Omental fat pad (tissue), 4 donors: ENCODE measurements around the gene FAM240A. TPM values are rescaled to one million over a fixed set of nuclear protein-coding genes. Genes with fewer than 3 reads are reported as not detected.
"Not testable (repeated sequence)": the region's sequence is repeated elsewhere in the genome, so short reads cannot be mapped to it uniquely, and the experiment has no call there.

Experiments used
- ATAC-seq: fragments of 150-250 bp; one replicate; pipeline ENCODE4 v1.9.1; 2016; ENCODE audit warnings: mild to moderate bottlenecking, moderate library complexity; ENCODE audit not compliant: low FRiP score
- DNase-seq: peaks from one replicate; pipeline ENCODE4 v3.0.0-alpha.2; 2019; ENCODE audit warnings: low spot score
- CTCF ChIP-seq, 3 donors: fragments of 450-650 bp; IDR thresholded peaks; one replicate each; pipeline ENCODE4 v1.5.1; 2016 to 2017; ENCODE audit warnings: antibody characterized with exemption in 3 of 3, mild to moderate bottlenecking in 3 of 3, moderate library complexity in 2 of 3
- total RNA-seq, 4 donors: library from RNA; depleted of rRNA; stranded (reverse); fragments of >200 nt; gene quantifications; one replicate each; pipeline ENCODE4 v1.1.0, GENCODE V29; 2016

FAM240A gene
- total RNA-seq, 4 donors from 2014 or later = not detected

DNA sequence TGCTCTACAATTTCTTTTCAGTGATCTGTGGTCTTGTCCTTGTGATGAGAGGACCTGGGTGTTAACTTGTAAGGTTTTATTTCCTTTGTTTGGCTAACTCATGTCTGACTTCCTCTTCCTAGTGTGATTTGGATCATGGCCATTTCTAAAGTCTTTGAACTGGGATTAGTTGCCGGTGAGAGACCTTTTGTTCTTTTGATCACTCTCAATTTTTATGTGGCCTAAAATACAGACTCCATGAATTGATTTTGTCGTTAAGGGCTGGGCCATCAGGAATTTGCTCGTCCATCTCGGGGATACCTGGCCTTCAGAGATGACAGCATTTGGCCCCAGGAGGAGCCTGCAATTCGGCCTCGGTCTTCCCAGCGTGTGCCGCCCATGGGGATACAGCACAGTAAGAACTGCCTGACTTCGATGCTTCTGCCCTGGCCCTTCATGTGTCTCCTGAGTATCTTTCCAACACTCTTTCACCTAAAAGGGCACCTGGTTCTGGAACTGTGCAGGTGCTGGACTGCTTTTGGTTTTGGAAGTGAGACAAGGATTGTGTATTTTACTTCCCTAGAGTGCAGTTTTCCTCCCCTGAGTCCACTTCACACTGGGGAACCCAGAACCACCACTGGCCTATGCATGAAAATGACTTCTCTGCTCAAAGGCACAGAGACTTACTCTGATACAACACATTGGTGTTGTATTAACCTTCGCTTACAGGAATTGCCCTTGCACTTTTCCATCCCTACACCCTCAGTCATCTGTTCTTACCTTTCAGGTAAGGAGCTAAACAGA, 33.2 kb upstream of the FAM240A start:
- DNase-seq (no peak), ATAC-seq (no peak)
- TF ChIP-seq CTCF (IDR thresholded peaks at IDR 0.05) = no peak

DNA sequence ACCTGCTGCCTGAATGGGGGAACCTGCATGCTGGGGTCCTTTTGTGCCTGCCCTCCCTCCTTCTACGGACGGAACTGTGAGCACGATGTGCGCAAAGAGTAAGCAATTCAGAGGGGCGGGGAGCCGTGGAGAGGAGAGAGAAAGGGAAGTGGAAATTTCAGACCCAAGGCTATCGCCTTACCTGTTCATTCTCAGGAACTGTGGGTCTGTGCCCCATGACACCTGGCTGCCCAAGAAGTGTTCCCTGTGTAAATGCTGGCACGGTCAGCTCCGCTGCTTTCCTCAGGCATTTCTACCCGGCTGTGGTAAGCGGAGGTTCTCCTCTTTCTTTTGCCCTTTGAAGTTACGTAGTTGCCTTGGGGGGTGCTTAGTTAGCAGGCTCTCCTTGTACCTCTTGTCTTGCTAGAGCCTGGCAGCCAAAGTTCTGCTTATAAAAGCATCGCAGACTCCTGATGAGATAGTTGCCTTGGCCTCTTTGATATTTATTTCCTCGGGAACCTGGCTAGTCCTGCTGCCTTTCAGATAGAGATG, 32.5 kb upstream of the FAM240A start:
- DNase-seq = no peak
- ATAC-seq = no peak
- TF ChIP-seq CTCF (IDR thresholded peaks at IDR 0.05) = no peak

GRCh38 chr3:46580675-46581074, 31.6 kb upstream of the FAM240A start:
- DNase-seq (no peak), ATAC-seq (no peak)
- no peak for TF ChIP-seq CTCF (IDR thresholded peaks at IDR 0.05)

DNA sequence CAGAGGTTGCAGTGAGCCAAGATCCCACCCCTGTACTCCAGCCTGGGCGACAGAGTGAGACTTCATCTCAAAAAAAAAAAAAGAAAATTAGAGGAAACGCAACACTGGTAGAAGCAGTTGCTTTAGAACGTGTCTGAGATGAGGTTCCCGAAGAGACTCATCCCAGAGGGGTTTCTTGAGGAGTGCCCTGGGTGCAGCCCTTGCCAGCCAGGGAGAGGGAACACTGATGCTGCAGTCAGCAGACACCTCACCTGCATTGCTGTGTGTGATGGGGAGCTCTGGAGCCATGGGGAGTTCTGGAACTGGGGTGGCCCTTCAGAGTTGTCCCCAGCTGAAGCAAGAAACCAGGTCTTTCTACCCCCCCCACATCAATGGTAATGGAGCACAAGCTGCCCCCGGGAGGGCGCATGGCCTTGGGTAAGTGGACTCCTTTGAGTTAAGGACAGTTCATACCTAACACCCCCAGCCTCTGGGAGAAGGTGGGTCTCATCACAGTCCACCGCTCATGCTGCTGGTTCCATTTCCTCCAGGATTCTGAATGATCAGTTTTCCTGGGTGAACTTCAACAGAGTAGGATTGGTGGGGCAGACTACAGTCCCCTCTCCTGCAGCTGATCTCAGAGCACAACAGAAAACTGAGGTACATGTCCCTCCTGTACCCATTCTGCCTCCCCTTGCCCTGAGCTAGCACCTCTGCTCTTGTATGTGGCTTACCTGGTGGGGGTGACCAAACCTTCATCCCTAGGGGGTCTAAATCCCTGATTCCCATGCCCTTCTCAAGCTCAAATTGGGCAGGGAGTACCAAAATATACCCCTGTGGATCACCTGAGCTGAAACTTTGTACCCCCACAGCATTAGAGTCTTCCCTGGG, 27.5 kb upstream of the FAM240A start:
- no peak for TF ChIP-seq CTCF (IDR thresholded peaks at IDR 0.05)
- no peak for DNase-seq
- no peak for ATAC-seq

DNA sequence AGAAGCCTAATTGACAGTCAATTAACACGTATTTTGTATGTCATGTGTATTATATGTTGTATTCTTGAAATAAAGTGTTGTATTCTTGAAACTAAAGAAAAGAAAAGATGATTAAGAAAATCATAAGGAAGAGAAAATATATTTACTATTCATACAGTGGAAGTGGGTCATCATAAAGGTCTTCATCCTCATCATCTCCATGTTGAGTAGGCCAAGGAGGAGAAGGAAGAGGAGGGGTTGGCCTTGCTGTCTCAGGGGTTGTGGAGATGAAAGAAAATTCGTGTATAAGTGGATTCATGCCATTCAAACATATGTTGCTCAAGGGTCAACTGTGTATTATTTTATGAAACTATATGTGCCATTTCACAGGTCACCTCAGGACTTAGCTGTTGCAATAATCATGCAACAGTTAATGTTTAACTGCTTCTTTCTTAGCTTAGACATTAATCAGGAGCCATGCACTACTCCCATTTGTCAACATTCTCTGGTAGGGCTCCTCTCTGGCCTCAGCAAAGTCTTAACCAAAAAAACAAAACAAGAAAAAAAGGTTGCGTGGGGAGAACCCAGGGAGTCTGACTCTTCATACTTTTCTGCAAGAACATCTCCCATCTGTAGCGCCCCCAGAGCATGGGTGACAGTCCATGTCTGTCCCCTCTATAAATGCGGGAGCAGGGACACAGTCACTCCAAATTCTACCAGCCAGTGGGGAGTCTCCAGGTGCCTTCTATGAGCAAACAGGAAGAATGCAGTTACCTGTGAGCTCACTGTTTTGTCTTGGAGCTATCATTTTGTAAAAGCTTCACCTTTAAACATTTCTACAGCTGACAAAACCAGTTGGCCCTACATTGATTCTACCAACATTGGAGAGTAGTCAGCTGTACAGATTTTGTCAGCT, 26.3 kb upstream of the FAM240A start:
- no peak for TF ChIP-seq CTCF (IDR thresholded peaks at IDR 0.05)
- DNase-seq (no peak), ATAC-seq (no peak)

GRCh38 chr3:46586738-46587246, 25.5 kb upstream of the FAM240A start:
- ATAC-seq (no peak), DNase-seq (no peak)
- TF ChIP-seq CTCF (IDR thresholded peaks at IDR 0.05) = no peak

DNA sequence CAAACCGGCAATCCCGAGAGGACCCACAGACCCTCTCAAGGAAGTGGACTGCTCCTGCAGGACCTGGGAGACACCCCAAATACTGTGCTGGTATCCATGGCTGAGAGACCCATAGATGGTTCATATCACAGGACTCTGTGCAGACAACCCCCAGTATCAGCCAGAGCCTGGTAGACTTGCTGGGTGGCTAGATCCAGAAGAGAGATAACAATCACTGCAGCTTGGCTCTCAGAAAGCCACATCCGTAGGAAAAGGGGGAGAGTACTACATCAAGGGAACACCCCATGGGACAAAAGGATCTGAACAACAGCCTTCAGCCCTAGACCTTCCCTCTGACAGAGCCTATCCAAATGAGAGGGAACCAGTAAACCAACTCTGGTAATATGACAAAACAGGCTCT, 25.1 kb upstream of the FAM240A start:
- not testable (repeated sequence) for DNase-seq, ATAC-seq
